Measurements from ENCODE around the gene CEL. TPM values are rescaled to one million over a fixed set of nuclear protein-coding genes. Genes with fewer than 3 reads are reported as not detected.

The CEL gene
- total and polyA plus RNA-seq, 11 donors = 0.61 to 4.0 (median 2.3) TPM

DNA sequence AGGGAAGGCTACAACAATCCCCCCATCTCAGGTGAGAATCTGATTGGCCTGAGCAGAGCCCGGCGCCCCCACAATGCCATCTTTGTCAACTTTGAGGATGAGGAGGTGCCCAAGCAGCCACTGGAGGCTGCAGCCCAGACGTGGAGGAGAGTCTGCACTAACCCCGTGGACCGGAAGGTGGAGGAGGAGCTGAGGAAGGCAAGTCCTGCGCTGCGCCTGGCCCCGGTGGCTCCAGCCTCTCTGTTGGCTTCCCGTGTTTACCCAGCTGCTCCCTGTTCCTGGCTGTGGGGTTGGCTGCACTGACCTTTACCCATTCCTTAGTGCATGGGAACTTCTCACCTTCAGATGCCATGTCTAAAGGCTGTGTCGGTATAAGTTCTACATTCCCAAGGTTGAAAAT is 11.0 kb upstream of the CEL start:
- Histone ChIP-seq H3K4me3 (no peak overlapping the region), H3K36me3 (peaks cover 0 to 97% (median 87%) of the 10 kb centered on the region in 9 donors), H3K27me3 (no peaks in the 10 kb centered on the region), H3K9me3 (no peaks in the 10 kb centered on the region), H3K27ac (no peak overlapping the region), H3K4me1 (peaks cover 0 to 23% (median 10%) of the 10 kb centered on the region in 12 donors)
- TF ChIP-seq POLR2A (IDR thresholded peaks at IDR 0.05) = no peak
- intact Hi-C loops (cut with DNase I) = loop anchor here in 3 of 10 donors (5.0 kb wide), 2 partner anchors 92 to 97 kb away; no protein-coding TSS in a partner anchor
- ATAC-seq = no peak
- DNase-seq = no peak
- WGBS, 4 donors = 79 to 86% (median 83%) methylated on average over 10 of the region's 10 CpGs

DNA sequence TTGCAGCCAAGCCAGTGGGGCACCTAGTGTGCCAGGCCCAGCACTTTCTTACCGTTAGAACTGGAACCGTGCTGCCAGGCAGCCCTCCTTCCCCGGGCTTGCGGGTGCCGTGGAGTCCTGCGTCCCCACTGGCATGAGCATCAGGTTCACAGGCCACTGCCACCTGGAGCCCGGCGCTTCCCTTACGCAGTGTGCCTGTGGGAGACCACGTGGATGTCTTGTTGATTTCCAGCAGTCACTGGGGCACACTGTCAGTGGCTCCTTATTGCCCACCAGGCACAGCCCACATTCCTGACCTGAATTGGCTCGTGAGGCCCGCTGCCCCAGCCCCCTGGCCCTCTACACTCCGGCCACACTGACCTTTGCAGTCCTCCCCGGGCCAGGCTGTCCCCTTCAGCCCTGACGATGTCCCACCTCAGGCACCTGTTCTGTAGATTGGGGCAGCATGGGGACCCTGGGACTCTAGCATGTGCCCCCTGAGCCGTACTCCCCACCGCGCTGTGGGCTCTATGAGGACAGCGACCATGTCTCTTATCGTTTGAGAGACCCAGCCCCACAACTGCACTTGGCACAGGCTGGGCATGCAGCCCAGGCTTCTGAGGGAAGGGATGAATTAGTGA is 10.4 kb upstream of the CEL start:
- no peak for DNase-seq
- intact Hi-C loops (cut with DNase I) = loop anchor here in 3 of 10 donors (5.0 kb wide), 2 partner anchors 91 to 96 kb away; no protein-coding TSS in a partner anchor
- Histone ChIP-seq H3K4me1 (peaks cover 0 to 29% (median 10%) of the 10 kb centered on the region in 12 donors), H3K9me3 (no peaks in the 10 kb centered on the region), H3K27ac (no peak overlapping the region), H3K36me3 (peaks cover 0 to 97% (median 87%) of the 10 kb centered on the region in 9 donors), H3K4me3 (no peak overlapping the region), H3K27me3 (no peaks in the 10 kb centered on the region)
- no peak for ATAC-seq
- TF ChIP-seq, protein P1, sequence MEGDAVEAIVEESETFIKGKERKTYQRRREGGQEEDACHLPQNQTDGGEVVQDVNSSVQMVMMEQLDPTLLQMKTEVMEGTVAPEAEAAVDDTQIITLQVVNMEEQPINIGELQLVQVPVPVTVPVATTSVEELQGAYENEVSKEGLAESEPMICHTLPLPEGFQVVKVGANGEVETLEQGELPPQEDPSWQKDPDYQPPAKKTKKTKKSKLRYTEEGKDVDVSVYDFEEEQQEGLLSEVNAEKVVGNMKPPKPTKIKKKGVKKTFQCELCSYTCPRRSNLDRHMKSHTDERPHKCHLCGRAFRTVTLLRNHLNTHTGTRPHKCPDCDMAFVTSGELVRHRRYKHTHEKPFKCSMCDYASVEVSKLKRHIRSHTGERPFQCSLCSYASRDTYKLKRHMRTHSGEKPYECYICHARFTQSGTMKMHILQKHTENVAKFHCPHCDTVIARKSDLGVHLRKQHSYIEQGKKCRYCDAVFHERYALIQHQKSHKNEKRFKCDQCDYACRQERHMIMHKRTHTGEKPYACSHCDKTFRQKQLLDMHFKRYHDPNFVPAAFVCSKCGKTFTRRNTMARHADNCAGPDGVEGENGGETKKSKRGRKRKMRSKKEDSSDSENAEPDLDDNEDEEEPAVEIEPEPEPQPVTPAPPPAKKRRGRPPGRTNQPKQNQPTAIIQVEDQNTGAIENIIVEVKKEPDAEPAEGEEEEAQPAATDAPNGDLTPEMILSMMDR (IDR thresholded peaks at IDR 0.05) = no peak
- TF ChIP-seq POLR2A (IDR thresholded peaks at IDR 0.05) = no peak
- 90 to 96% (median 94%) methylated on average over 15 to 20 of the region's 20 CpGs for WGBS, 4 donors

DNA sequence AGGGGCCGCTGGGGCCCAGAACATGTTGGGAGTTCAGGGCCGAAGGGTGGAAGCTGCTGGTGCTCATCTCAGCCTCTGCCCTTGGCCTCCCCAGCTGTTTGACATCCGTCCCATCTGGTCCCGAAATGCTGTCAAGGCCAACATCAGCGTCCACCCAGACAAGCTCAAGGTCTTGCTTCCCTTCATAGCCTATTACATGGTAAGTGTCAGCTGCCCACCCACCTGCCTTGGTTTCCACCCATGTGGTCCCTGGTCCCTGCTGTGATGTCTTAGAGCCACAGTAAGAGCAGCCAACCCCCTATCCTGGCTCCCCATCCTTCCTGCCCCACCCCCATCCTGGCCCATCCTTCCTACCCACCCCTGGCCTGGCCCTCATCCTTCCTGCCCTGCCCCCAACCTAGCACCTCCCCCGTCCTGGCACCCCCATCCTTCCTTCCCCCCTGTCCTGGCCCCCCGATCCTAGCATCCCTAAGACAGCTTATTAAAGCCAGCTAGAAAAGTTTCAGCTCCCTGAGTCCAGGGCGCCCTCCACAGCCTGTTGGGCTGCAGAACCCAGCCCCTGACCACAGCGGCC is 9.7 kb upstream of the CEL start:
- DNase-seq (no peak), ATAC-seq (no peak)
- H3K4me3 ChIP-seq = no peak overlapping the region
- TF ChIP-seq, protein P1 (IDR thresholded peaks at IDR 0.05) = no peak
- TF ChIP-seq POLR2A (IDR thresholded peaks at IDR 0.05) = no peak
- peaks cover 0 to 97% (median 85%) of the 10 kb centered on the region in 9 donors for H3K36me3 ChIP-seq
- WGBS, 4 donors = 89 to 98% (median 94%) methylated on average over 7 to 9 of the region's 9 CpGs
- no peaks in the 10 kb centered on the region for H3K9me3 ChIP-seq
- no peaks in the 10 kb centered on the region for H3K27me3 ChIP-seq
- intact Hi-C loops (cut with DNase I) = loop anchor here in 3 of 10 donors (5.0 kb wide), 2 partner anchors 90 to 95 kb away; no protein-coding TSS in a partner anchor
- peaks cover 0 to 30% (median 11%) of the 10 kb centered on the region in 12 donors for H3K4me1 ChIP-seq
- no peak overlapping the region for H3K27ac ChIP-seq

DNA sequence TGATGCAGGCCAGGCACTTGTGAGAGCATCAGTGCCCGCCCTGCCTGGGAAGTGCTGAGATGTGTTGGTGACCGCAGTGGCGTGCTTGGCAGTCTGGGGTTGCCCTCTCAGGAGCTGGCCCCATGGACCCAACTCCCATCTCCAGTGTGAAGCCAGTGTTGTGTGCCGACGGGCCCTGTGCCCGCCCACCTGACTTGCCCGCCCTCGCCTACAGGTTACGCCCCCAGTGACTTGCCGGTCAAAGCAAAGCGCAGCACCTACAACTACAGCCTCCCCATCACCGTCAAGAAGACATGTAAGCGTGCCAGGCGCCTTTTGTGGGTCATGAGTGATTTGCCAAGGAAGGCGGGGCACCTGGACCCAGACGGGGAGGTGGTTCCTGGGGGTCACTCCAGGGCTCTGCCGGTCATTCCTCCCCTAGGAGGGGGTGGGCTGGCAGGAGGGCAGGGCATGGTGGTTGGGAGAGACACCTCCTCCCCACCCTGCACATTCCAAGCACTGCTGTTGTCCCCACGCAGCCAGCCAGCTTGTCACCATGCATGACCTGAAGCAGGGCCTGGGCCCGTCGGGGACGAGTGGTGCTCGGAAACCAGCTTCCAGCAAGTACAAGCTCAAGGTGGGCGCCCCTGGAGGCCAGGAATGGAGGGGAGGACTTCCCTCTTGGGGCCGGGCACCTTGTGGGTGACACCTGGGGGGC is 7.4 kb upstream of the CEL start:
- Histone ChIP-seq H3K9me3 (no peaks in the 10 kb centered on the region), H3K27ac (peak overlapping the region; percentile 46 to 95 (median 88)), H3K27me3 (no peaks in the 10 kb centered on the region), H3K36me3 (peaks cover 0 to 90% (median 74%) of the 10 kb centered on the region in 9 donors), H3K4me1 (peaks cover 0 to 32% (median 13%) of the 10 kb centered on the region in 12 donors), H3K4me3 (peak overlapping the region in 1 of 12 donors; percentile 5)
- DNase-seq = peak in 4 of 5 donors; percentile 48 to 85 (median 56)
- WGBS, 4 donors = 52 to 71% (median 69%) methylated on average over 15 to 24 of the region's 24 CpGs
- intact Hi-C loops (cut with DNase I) = loop anchor here in 3 of 10 donors (5.0 kb wide), 2 partner anchors 88 to 93 kb away; no protein-coding TSS in a partner anchor
- TF ChIP-seq, protein P1 (IDR thresholded peaks at IDR 0.05) = peak in 2 of 12 donors; percentile 7 to 8
- no peak for TF ChIP-seq POLR2A (IDR thresholded peaks at IDR 0.05)
- ATAC-seq = peak; percentile 43 to 83 (median 56)
